Kidney epithelial cell (primary cell): ENCODE data around the gene AP1B1. TPM values are rescaled to one million over a fixed set of nuclear protein-coding genes. Genes with fewer than 3 reads are reported as not detected.

Experiments used
- DNase-seq: peaks from one replicate; pipeline ENCODE4 v3.0.0-alpha.2; 2010; ENCODE audit warnings: low read depth
- H3K27me3 ChIP-seq: 2 replicates; pipeline ENCODE4 v1.6.0; 2011; ENCODE audit warnings: low read length; ENCODE audit not compliant: control insufficient read depth, insufficient read depth
- H3K36me3 ChIP-seq: 2 replicates; pipeline ENCODE4 v1.5.1; 2011; ENCODE audit warnings: low read length; ENCODE audit not compliant: control insufficient read depth, insufficient read depth
- H3K4me3 ChIP-seq: 2 replicates; pipeline ENCODE4 v1.5.1; 2011; ENCODE audit warnings: low read depth, mild to moderate bottlenecking, control low read depth, low read length
- total RNA-seq: library from RNA; depleted of rRNA; stranded (reverse); fragments of >200 nt; gene quantifications from 2 replicates; pipeline ENCODE4 v1.2.3, GENCODE V29; 2015
- TF ChIP-seq, protein P1 (sequence below): IDR thresholded peaks from 2 replicates; pipeline ENCODE4 v1.5.1; 2011; ENCODE audit warnings: mild to moderate bottlenecking, moderate library complexity, low read length, control low read depth, inconsistent platforms; ENCODE audit not compliant: insufficient read depth, poor library complexity, severe bottlenecking

AP1B1 gene
- total RNA-seq, 1 donor from 2014 or later = 65.2 TPM

GRCh38 chr22:29339381-29340235, 48.8 kb downstream of the AP1B1 start:
- Histone ChIP-seq H3K27me3 (no peaks in the 10 kb centered on the region), H3K4me3 (no peak overlapping the region), H3K36me3 (peaks cover 8% of the 10 kb centered on the region)
- DNase-seq = no peak
- TF ChIP-seq, protein P1, sequence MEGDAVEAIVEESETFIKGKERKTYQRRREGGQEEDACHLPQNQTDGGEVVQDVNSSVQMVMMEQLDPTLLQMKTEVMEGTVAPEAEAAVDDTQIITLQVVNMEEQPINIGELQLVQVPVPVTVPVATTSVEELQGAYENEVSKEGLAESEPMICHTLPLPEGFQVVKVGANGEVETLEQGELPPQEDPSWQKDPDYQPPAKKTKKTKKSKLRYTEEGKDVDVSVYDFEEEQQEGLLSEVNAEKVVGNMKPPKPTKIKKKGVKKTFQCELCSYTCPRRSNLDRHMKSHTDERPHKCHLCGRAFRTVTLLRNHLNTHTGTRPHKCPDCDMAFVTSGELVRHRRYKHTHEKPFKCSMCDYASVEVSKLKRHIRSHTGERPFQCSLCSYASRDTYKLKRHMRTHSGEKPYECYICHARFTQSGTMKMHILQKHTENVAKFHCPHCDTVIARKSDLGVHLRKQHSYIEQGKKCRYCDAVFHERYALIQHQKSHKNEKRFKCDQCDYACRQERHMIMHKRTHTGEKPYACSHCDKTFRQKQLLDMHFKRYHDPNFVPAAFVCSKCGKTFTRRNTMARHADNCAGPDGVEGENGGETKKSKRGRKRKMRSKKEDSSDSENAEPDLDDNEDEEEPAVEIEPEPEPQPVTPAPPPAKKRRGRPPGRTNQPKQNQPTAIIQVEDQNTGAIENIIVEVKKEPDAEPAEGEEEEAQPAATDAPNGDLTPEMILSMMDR = no peak

- no peaks in the 10 kb centered on the region for H3K27me3 ChIP-seq
- TF ChIP-seq, protein P1 = no peak
- H3K4me3 ChIP-seq = no peak overlapping the region
- peaks cover 8% of the 10 kb centered on the region for H3K36me3 ChIP-seq
- DNase-seq = no peak
Observed at GRCh38 chr22:29338398-29338797, 50.0 kb downstream of the AP1B1 start.

- TF ChIP-seq, protein P1 = no peak
Observed at GRCh38 chr22:29337631-29338284, 50.6 kb downstream of the AP1B1 start.

GRCh38 chr22:29336751-29337490, 51.4 kb downstream of the AP1B1 start:
- no peaks in the 10 kb centered on the region for H3K27me3 ChIP-seq
- H3K36me3 ChIP-seq = peaks cover 8% of the 10 kb centered on the region
- no peak overlapping the region for H3K4me3 ChIP-seq
- TF ChIP-seq, protein P1 = no peak
- no peak for DNase-seq

More at GRCh38 chr22:29337631-29338284, 50.6 kb downstream of the AP1B1 start:
- Histone ChIP-seq H3K27me3 (no peaks in the 10 kb centered on the region), H3K4me3 (no peak overlapping the region), H3K36me3 (peaks cover 8% of the 10 kb centered on the region)
- DNase-seq = no peak

DNA sequence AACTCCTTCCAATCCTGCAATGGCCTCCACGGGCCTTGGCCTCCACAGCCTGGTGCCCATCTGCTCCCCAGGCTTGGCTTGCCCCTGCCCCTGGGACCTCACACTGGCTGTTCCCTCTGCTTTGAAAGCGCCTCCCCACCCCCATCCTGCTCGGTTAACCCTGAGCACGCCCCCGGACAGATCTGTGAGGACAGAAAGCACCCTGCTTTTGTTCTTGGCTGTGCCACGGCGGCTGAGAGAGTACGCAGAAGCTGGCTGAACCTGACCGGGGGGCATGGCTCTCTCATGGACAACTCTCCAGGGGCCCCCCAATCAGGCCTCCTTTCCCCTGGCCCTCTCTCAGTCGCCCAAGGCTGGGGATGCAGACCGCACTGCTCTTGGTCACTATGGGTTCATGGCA, 52.7 kb downstream of the AP1B1 start:
- Histone ChIP-seq H3K4me3 (no peak overlapping the region), H3K27me3 (no peaks in the 10 kb centered on the region), H3K36me3 (peaks cover 5% of the 10 kb centered on the region)
- TF ChIP-seq, protein P1 = no peak
- no peak for DNase-seq
